ENCODE data around the gene FAHD1.

- TF ChIP-seq, protein P1, sequence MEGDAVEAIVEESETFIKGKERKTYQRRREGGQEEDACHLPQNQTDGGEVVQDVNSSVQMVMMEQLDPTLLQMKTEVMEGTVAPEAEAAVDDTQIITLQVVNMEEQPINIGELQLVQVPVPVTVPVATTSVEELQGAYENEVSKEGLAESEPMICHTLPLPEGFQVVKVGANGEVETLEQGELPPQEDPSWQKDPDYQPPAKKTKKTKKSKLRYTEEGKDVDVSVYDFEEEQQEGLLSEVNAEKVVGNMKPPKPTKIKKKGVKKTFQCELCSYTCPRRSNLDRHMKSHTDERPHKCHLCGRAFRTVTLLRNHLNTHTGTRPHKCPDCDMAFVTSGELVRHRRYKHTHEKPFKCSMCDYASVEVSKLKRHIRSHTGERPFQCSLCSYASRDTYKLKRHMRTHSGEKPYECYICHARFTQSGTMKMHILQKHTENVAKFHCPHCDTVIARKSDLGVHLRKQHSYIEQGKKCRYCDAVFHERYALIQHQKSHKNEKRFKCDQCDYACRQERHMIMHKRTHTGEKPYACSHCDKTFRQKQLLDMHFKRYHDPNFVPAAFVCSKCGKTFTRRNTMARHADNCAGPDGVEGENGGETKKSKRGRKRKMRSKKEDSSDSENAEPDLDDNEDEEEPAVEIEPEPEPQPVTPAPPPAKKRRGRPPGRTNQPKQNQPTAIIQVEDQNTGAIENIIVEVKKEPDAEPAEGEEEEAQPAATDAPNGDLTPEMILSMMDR (IDR thresholded peaks at IDR 0.05), result no peak
- no peak for TF ChIP-seq POLR2A (IDR thresholded peaks at IDR 0.05)
Measured at GRCh38 chr16:1793578-1794220, 33.3 kb upstream of the FAHD1 start, which contains the start of gene IGFALS.
